Measurements from ENCODE around the gene EEF2KMT.

DNA sequence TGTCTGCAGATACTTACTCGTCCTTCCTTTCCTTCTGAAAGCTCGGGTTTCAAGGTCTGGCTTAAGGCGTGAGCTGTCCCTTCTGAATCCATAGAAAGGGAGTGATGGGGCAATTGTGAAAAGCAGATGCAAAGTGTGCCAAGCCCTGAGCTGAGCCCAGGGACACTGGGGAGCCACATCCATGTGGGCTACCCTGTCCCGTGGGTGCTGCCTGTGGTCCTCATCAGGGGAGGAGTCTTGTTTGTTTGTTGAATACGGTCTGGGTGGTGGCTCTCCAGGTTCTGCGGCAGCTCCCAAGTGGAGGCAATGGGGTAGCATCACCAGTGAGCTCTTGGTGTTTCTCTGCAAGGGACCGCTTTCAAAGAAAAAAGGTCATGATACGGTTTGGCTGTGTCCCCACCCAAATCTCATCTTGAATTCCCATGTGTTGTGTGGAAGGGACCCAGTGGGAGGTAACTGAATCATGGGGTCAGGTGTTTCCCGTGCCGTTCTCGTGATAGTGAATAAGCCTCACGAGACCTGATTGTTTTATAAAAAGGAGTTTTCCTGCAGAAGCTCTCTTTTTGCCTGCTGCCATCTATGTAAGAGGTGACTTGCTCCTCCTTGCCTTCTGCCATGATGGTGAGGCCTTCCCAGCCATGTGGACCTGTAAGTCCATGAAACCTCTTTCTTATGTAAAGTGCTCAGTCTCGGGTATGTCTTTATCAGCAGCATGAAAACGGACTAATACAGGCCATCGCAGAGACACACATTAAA lies 27.0 kb downstream of the EEF2KMT start:
- no peak for TF ChIP-seq CTCF (IDR thresholded peaks at IDR 0.05)
- no peak for TF ChIP-seq POLR2A (IDR thresholded peaks at IDR 0.05)
